ENCODE data around the gene DENND6A. TPM values are rescaled to one million over a fixed set of nuclear protein-coding genes. Genes with fewer than 3 reads are reported as not detected.
A peak's percentile ranks its signal among the peaks of the same experiment; 100 is the strongest.

DENND6A gene
- total RNA-seq, 2 experiments from 2014 or later = 25.5 to 34.6 TPM

GRCh38 chr3:57596495-57597126 lies 96.3 kb downstream of the DENND6A start:
- TF ChIP-seq EZH2phosphoT487 (IDR thresholded peaks at IDR 0.05; ENCODE audit: borderline replicate concordance, low read depth, low read length) = no peak
- TF ChIP-seq CTCF (conservative IDR thresholded peaks at IDR 0.05; ENCODE audit: low read length) = no peak
- Histone ChIP-seq H3K36me3 (ENCODE audit: insufficient read depth, low read length) (peaks cover 41% of the 10 kb centered on the region), H2AFZ (ENCODE audit: low read length) (peak overlapping the region; percentile 40; the same call in 1 of the 2 replicates), H3K27ac (ENCODE audit: low read depth, low read length, poor library complexity, severe bottlenecking) (peak overlapping the region; percentile 69), H3K79me2 (ENCODE audit: insufficient read depth, low read depth, low read length) (peaks cover 71% of the 10 kb centered on the region), H3K4me2 (ENCODE audit: low read length) (peak overlapping the region; percentile 94), H3K9me2 (ENCODE audit: insufficient read depth, low read length) (no peaks in the 10 kb centered on the region), H4K20me1 (ENCODE audit: insufficient read depth, low read length) (peaks cover 32% of the 10 kb centered on the region), H3K4me3 (ENCODE audit: low read depth, low read length, poor library complexity, severe bottlenecking) (peak overlapping the region; percentile 90), H3K4me1 (ENCODE audit: insufficient read depth, low read length, poor library complexity, severe bottlenecking) (peaks cover 32% of the 10 kb centered on the region), H3K9me3 (ENCODE audit: low read length) (no peaks in the 10 kb centered on the region)
- intact Hi-C loops (cut with micrococcal nuclease; ENCODE audit: unreplicated experiment) = loop anchor here (1.0 to 2.0 kb wide), 4 partner anchors 39 to 368 kb away; partner anchors contain the start of gene SLMAP
- peak; percentile 34 for DNase-seq (ENCODE audit: low spot score)
- no TSS peak for BruUV-seq (replicated peaks)
- CTCF ChIA-PET (ENCODE audit: unreplicated experiment) = interaction anchor here (0.6 kb wide), 1 partner anchor 864 kb away, joined by 3 read pairs; no protein-coding TSS in a partner anchor
- POLR2A ChIA-PET = interaction anchor here (0.7 to 2.1 kb wide), 6 partner anchors 14 to 162 kb away, joined by 3 to 7 read pairs (median 6); partner anchors contain the start of gene PDE12

DNA sequence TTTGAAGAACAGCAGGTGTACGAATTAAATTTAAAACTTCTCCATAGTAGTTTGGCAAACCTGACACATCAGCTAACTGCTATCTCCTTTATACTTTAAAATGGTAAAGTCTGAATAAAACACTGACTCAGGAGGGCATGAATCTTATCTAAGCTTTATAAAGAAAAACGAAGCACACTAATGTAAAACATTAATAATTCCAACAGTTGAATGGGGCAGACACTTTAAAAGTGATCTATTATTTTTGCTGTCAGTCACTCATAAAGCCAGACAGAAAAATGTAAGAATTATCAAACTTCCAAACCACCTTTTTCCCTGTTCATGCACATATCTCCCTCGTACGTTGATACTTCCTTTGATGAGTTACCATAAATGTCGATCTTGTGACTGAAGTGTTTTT lies 98.3 kb downstream of the DENND6A start:
- Histone ChIP-seq H4K20me1 (ENCODE audit: insufficient read depth, low read length) (peaks cover 32% of the 10 kb centered on the region), H2AFZ (ENCODE audit: low read length) (no peak overlapping the region), H3K27ac (ENCODE audit: low read depth, low read length, poor library complexity, severe bottlenecking) (no peak overlapping the region), H3K4me1 (ENCODE audit: insufficient read depth, low read length, poor library complexity, severe bottlenecking) (peaks cover 32% of the 10 kb centered on the region), H3K36me3 (ENCODE audit: insufficient read depth, low read length) (peaks cover 52% of the 10 kb centered on the region), H3K4me2 (ENCODE audit: low read length) (peak overlapping the region; percentile 94), H3K9me2 (ENCODE audit: insufficient read depth, low read length) (no peaks in the 10 kb centered on the region), H3K79me2 (ENCODE audit: insufficient read depth, low read depth, low read length) (peaks cover 89% of the 10 kb centered on the region), H3K9me3 (ENCODE audit: low read length) (0 out of 2 replicates have a peak, but pooled peaks cover 4% of the 10 kb centered on the region), H3K4me3 (ENCODE audit: low read depth, low read length, poor library complexity, severe bottlenecking) (peak overlapping the region; percentile 90)
- POLR2A ChIA-PET = interaction anchor here (0.7 to 0.8 kb wide), 2 partner anchors 18 to 578 kb away, joined by 3 read pairs; no protein-coding TSS in a partner anchor
- DNase-seq (ENCODE audit: low spot score) = no peak
- TF ChIP-seq CTCF (conservative IDR thresholded peaks at IDR 0.05; ENCODE audit: low read length) (no peak), EZH2phosphoT487 (IDR thresholded peaks at IDR 0.05; ENCODE audit: borderline replicate concordance, low read depth, low read length) (no peak)
- CTCF ChIA-PET (ENCODE audit: unreplicated experiment) = no interaction called here
- BruUV-seq (replicated peaks) = no TSS peak
- intact Hi-C loops (cut with micrococcal nuclease; ENCODE audit: unreplicated experiment) = no loop called here

- TF ChIP-seq CTCF (conservative IDR thresholded peaks at IDR 0.05; ENCODE audit: low read length) (no peak), EZH2phosphoT487 (IDR thresholded peaks at IDR 0.05; ENCODE audit: borderline replicate concordance, low read depth, low read length) (no peak)
- POLR2A ChIA-PET = interaction anchor here (0.7 to 0.8 kb wide), 2 partner anchors 17 to 577 kb away, joined by 3 read pairs; no protein-coding TSS in a partner anchor
- Histone ChIP-seq H3K79me2 (ENCODE audit: insufficient read depth, low read depth, low read length) (peaks cover 89% of the 10 kb centered on the region), H3K4me1 (ENCODE audit: insufficient read depth, low read length, poor library complexity, severe bottlenecking) (peaks cover 27% of the 10 kb centered on the region), H3K9me3 (ENCODE audit: low read length) (0 out of 2 replicates have a peak, but pooled peaks cover 4% of the 10 kb centered on the region), H4K20me1 (ENCODE audit: insufficient read depth, low read length) (peaks cover 32% of the 10 kb centered on the region), H3K9me2 (ENCODE audit: insufficient read depth, low read length) (no peaks in the 10 kb centered on the region), H3K4me3 (ENCODE audit: low read depth, low read length, poor library complexity, severe bottlenecking) (no peak overlapping the region), H2AFZ (ENCODE audit: low read length) (no peak overlapping the region), H3K36me3 (ENCODE audit: insufficient read depth, low read length) (peaks cover 54% of the 10 kb centered on the region), H3K4me2 (ENCODE audit: low read length) (peak overlapping the region; percentile 94), H3K27ac (ENCODE audit: low read depth, low read length, poor library complexity, severe bottlenecking) (no peak overlapping the region)
- intact Hi-C loops (cut with micrococcal nuclease; ENCODE audit: unreplicated experiment) = no loop called here
- DNase-seq (ENCODE audit: low spot score) = no peak
- no TSS peak for BruUV-seq (replicated peaks)
- CTCF ChIA-PET (ENCODE audit: unreplicated experiment) = no interaction called here
Measured at GRCh38 chr3:57594144-57594543, 98.7 kb downstream of the DENND6A start.

Data from OCI-LY7 (cell line).